Fibroblast of lung (primary cell): ENCODE data around the gene TRIM38. TPM values are rescaled to one million over a fixed set of nuclear protein-coding genes. Genes with fewer than 3 reads are reported as not detected.
A peak's percentile ranks its signal among the peaks of the same experiment; 100 is the strongest.

ENCODE experiments used
- DNase-seq, 2 donors: peaks; one replicate each; pipeline versions ENCODE4 v3.0.0 to v3.0.0-alpha.2; 2010; ENCODE audit warnings: low read depth in 2 of 2
- H2AFZ ChIP-seq: 2 replicates; pipeline ENCODE4 v1.5.1; 2012; ENCODE audit warnings: low read length, control low read depth, inconsistent platforms
- H3K27ac ChIP-seq: 2 replicates; pipeline ENCODE4 v1.5.1; 2011; ENCODE audit warnings: low read length, control low read depth; ENCODE audit not compliant: insufficient read depth
- H3K27me3 ChIP-seq: 2 replicates; pipeline ENCODE4 v1.5.1; 2011; ENCODE audit warnings: mild to moderate bottlenecking, low read length; ENCODE audit not compliant: control insufficient read depth, insufficient read depth
- H3K36me3 ChIP-seq: 2 replicates; pipeline ENCODE4 v1.5.1; 2011; ENCODE audit warnings: low read length; ENCODE audit not compliant: control insufficient read depth, insufficient read depth
- H3K4me1 ChIP-seq: 2 replicates; pipeline ENCODE4 v1.5.1; 2011; ENCODE audit warnings: low read length; ENCODE audit not compliant: control insufficient read depth, insufficient read depth; ENCODE audit errors: extremely low read depth
- H3K4me2 ChIP-seq: 2 replicates; pipeline ENCODE4 v1.5.1; 2011; ENCODE audit warnings: low read length, control low read depth; ENCODE audit not compliant: insufficient read depth; ENCODE audit errors: extremely low read depth
- H3K4me3 ChIP-seq, 4 experiments: fragments of 200-600 bp in 1 of 4; sonication (generic) in 1 of 4; replicated peaks in 1 of 4; 2 replicates each; pipeline ENCODE4 v1.5.1; 2011 to 2016; ENCODE audit warnings: low read length in 4 of 4, low read depth in 3 of 4, mild to moderate bottlenecking in 3 of 4, control low read depth in 2 of 4, inconsistent platforms in 1 of 4, mixed read lengths in 1 of 4; ENCODE audit not compliant: insufficient read depth in 1 of 4; ENCODE audit errors: control extremely low read depth in 1 of 4
- H3K79me2 ChIP-seq: 2 replicates; pipeline ENCODE4 v1.5.1; 2012; ENCODE audit warnings: mild to moderate bottlenecking, low read length, inconsistent platforms; ENCODE audit not compliant: control insufficient read depth, insufficient read depth
- H3K9ac ChIP-seq: 2 replicates; pipeline ENCODE4 v1.5.1; 2011; ENCODE audit warnings: mild to moderate bottlenecking, low read length, control low read depth; ENCODE audit not compliant: insufficient read depth
- H3K9me3 ChIP-seq: 2 replicates; pipeline ENCODE4 v1.5.1; 2012; ENCODE audit warnings: low read depth, low read length; ENCODE audit not compliant: control insufficient read depth, insufficient read depth
- H4K20me1 ChIP-seq: 2 replicates; pipeline ENCODE4 v1.5.1; 2011; ENCODE audit warnings: low read length; ENCODE audit not compliant: control insufficient read depth, insufficient read depth; ENCODE audit errors: extremely low read depth
- CTCF ChIP-seq, 2 donors: IDR thresholded peaks in 1 of 2; conservative IDR thresholded peaks in 1 of 2; 1 replicate in 1 of 2; 2 replicates in 1 of 2; pipeline ENCODE4 v1.5.1; 2011 to 2012; ENCODE audit warnings: low read length in 2 of 2, control low read depth in 1 of 2, inconsistent platforms in 1 of 2, low read depth in 1 of 2, mild to moderate bottlenecking in 1 of 2
- EZH2 ChIP-seq: IDR thresholded peaks from 2 replicates; pipeline ENCODE4 v1.5.1; 2012; ENCODE audit warnings: low read length, control low read depth, mild to moderate bottlenecking; ENCODE audit errors: missing control alignments
- polyA plus RNA-seq, 2 donors: library from polyadenylated mRNA; depleted of rRNA in 1 of 2; stranded (reverse) in 1 of 2; unstranded in 1 of 2; fragments of >200 nt; gene quantifications; 2 replicates each; pipeline ENCODE4 v1.2.1, GENCODE V29; 2011 to 2012; ENCODE audit warnings: missing spikeins in 1 of 2
- total RNA-seq: library from RNA; depleted of rRNA; stranded (reverse); fragments of >200 nt; gene quantifications from 2 replicates; pipeline ENCODE4 v1.2.1, GENCODE V29; 2014

The TRIM38 gene
- total and polyA plus RNA-seq, 2 donors (not counting 1 experiment from before 2014, with no cell fraction given), result 7.6 to 14.5 TPM

GRCh38 chr6:26033085-26033940 lies 70.7 kb downstream of the TRIM38 start:
- Histone ChIP-seq H3K4me3 (peak overlapping the region; percentile 63 to 84 (median 66)), H3K9ac (peak overlapping the region; percentile 68), H3K4me1 (peaks cover 2% of the 10 kb centered on the region), H2AFZ (peak overlapping the region; percentile 64), H3K27me3 (no peaks in the 10 kb centered on the region), H4K20me1 (no peaks in the 10 kb centered on the region), H3K79me2 (no peaks in the 10 kb centered on the region), H3K36me3 (no peaks in the 10 kb centered on the region), H3K4me2 (peak overlapping the region; percentile 98), H3K9me3 (no peaks in the 10 kb centered on the region), H3K27ac (peak overlapping the region; percentile 90)
- TF ChIP-seq CTCF (conservative IDR thresholded peaks at IDR 0.05 in 1 of 2, IDR thresholded peaks at IDR 0.05 in 1 of 2; ENCODE audit: low read depth in 1 of 2, low read length in 2 of 2), result no peak
- TF ChIP-seq EZH2, result no peak
- peak; percentile 99 for DNase-seq

GRCh38 chr6:26033941-26034354 lies 71.3 kb downstream of the TRIM38 start:
- H3K27me3 ChIP-seq, result no peaks in the 10 kb centered on the region
- H4K20me1 ChIP-seq, result no peaks in the 10 kb centered on the region
- peak overlapping the region; percentile 43 for H3K9ac ChIP-seq
- H3K4me2 ChIP-seq, result peak overlapping the region; percentile 72
- no peaks in the 10 kb centered on the region for H3K36me3 ChIP-seq
- TF ChIP-seq CTCF (conservative IDR thresholded peaks at IDR 0.05 in 1 of 2, IDR thresholded peaks at IDR 0.05 in 1 of 2; ENCODE audit: low read depth in 1 of 2, low read length in 2 of 2) (no peak), EZH2 (no peak)
- no peak for DNase-seq
- H3K4me1 ChIP-seq, result peaks cover 2% of the 10 kb centered on the region
- peak overlapping the region; percentile 64 for H2AFZ ChIP-seq
- H3K4me3 ChIP-seq, result peak overlapping the region; percentile 31 to 84 (median 49)
- H3K27ac ChIP-seq, result peak overlapping the region; percentile 90
- H3K9me3 ChIP-seq, result no peaks in the 10 kb centered on the region
- no peaks in the 10 kb centered on the region for H3K79me2 ChIP-seq

- no peak for TF ChIP-seq EZH2
- TF ChIP-seq CTCF (conservative IDR thresholded peaks at IDR 0.05 in 1 of 2, IDR thresholded peaks at IDR 0.05 in 1 of 2; ENCODE audit: low read depth in 1 of 2, low read length in 2 of 2), result no peak
- DNase-seq, result no peak
- H3K4me3 ChIP-seq, result no peak overlapping the region
- no peak overlapping the region for H3K4me2 ChIP-seq
- H3K27me3 ChIP-seq, result no peaks in the 10 kb centered on the region
- H3K27ac ChIP-seq, result peak overlapping the region; percentile 90
- H3K9me3 ChIP-seq, result no peaks in the 10 kb centered on the region
- no peaks in the 10 kb centered on the region for H4K20me1 ChIP-seq
- H3K4me1 ChIP-seq, result peaks cover 2% of the 10 kb centered on the region
- no peak overlapping the region for H3K9ac ChIP-seq
- H3K36me3 ChIP-seq, result no peaks in the 10 kb centered on the region
- no peak overlapping the region for H2AFZ ChIP-seq
- H3K79me2 ChIP-seq, result no peaks in the 10 kb centered on the region
These were observed 72.3 kb downstream of the TRIM38 start for GRCh38 chr6:26034905-26035304.

Other genes with a start within 250 kb of the TRIM38 start
- gene SLC17A4, start 208.1 kb upstream of the TRIM38 start, total RNA-seq, result not detected in 2 replicates
- gene SLC17A4, start 208.1 kb upstream of the TRIM38 start, polyA plus RNA-seq, result not detected in 2 replicates
- not detected in 2 replicates for gene SLC17A1, start 130.8 kb upstream of the TRIM38 start, total RNA-seq
- gene SLC17A1, start 130.8 kb upstream of the TRIM38 start, polyA plus RNA-seq, result not detected in 2 replicates
- gene SLC17A3, start 88.6 kb upstream of the TRIM38 start, total RNA-seq, result not detected in 2 replicates
- gene SLC17A3, start 88.6 kb upstream of the TRIM38 start, polyA plus RNA-seq, result 0.06 TPM in 1 of 2 replicates, not detected in the other
- gene SLC17A2, start 32.1 kb upstream of the TRIM38 start, total RNA-seq, result under 0.01 TPM in 1 of 2 replicates, not detected in the other
- not detected in 2 replicates for gene SLC17A2, start 32.1 kb upstream of the TRIM38 start, polyA plus RNA-seq
- 6.4 and 18.3 TPM in 2 replicates for gene HFE, start 124.6 kb downstream of the TRIM38 start, total RNA-seq
- gene HFE, start 124.6 kb downstream of the TRIM38 start, polyA plus RNA-seq, result 22.1 and 22.3 TPM in 2 replicates